Keratinocyte (primary cell): ENCODE results near the gene PLD5.

Experiments used
- EZH2 ChIP-seq: IDR thresholded peaks from one replicate; pipeline ENCODE4 v1.6.1; 2012; ENCODE audit warnings: inconsistent platforms, mild to moderate bottlenecking, low read length, moderate library complexity
- TF ChIP-seq, protein P1 (sequence below), 3 experiments: IDR thresholded peaks in 1 of 3; conservative IDR thresholded peaks in 1 of 3; optimal IDR thresholded peaks in 1 of 3; 2 replicates in 2 of 3; 3 replicates in 1 of 3; pipeline versions ENCODE3 to v1.5.1; 2011; ENCODE audit warnings: low read length in 3 of 3, mild to moderate bottlenecking in 3 of 3, moderate library complexity in 2 of 3, control low read depth in 1 of 3, inconsistent platforms in 1 of 3; ENCODE audit not compliant: insufficient read depth in 2 of 3; ENCODE audit errors: extremely low read depth in 1 of 3

DNA sequence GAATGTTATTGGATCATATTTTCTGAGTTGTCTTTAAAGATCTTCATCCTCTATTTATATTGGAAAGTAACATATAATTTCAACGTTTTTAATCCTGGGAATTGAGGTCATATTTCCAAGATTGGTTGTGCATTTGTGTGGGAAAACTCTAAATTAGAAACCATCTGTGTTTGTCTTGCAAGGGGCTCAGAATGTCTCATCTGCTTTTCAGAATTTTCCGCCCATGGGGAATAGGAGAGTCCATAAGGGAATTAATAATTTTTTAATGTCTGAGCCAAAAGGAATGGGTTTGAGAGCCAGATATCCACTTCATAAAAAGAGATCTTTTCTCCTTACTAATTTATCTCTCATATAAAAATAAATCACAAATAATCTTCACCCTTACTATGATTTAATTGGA, 440.8 kb downstream of the PLD5 start:
- TF ChIP-seq, protein P1, sequence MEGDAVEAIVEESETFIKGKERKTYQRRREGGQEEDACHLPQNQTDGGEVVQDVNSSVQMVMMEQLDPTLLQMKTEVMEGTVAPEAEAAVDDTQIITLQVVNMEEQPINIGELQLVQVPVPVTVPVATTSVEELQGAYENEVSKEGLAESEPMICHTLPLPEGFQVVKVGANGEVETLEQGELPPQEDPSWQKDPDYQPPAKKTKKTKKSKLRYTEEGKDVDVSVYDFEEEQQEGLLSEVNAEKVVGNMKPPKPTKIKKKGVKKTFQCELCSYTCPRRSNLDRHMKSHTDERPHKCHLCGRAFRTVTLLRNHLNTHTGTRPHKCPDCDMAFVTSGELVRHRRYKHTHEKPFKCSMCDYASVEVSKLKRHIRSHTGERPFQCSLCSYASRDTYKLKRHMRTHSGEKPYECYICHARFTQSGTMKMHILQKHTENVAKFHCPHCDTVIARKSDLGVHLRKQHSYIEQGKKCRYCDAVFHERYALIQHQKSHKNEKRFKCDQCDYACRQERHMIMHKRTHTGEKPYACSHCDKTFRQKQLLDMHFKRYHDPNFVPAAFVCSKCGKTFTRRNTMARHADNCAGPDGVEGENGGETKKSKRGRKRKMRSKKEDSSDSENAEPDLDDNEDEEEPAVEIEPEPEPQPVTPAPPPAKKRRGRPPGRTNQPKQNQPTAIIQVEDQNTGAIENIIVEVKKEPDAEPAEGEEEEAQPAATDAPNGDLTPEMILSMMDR (optimal IDR thresholded peaks at IDR 0.05 in 1 of 3, IDR thresholded peaks at IDR 0.05 in 1 of 3, conservative IDR thresholded peaks at IDR 0.05 in 1 of 3; ENCODE audit: extremely low read depth in 1 of 3, insufficient read depth in 2 of 3, low read length in 3 of 3): no peak
- no peak for TF ChIP-seq EZH2
